H1 (cell line): Measurements from ENCODE around the gene VEGFD. TPM values are rescaled to one million over a fixed set of nuclear protein-coding genes. Genes with fewer than 3 reads are reported as not detected.

Experiments used
- CTCF ChIA-PET: fragments of 300-600 bp; sonication (Branson Sonifier 250); formaldehyde crosslinking; loops from one replicate; lab custom pipeline; 2021; ENCODE audit not compliant: partially characterized antibody; lab: Charles Lee
- POLR2A ChIA-PET: fragments of 300-600 bp; sonication (Branson Sonifier 250); formaldehyde crosslinking; loops from one replicate; lab custom pipeline; 2021; ENCODE audit warnings: inconsistent platforms; ENCODE audit not compliant: partially characterized antibody; lab: Charles Lee
- DNase-seq, 2 experiments: peaks; one replicate each; pipeline versions ENCODE4 v3.0.0 to v3.0.0-alpha.2; 2010 to 2022; ENCODE audit warnings: low spot score in 2 of 2, low read depth in 1 of 2, mixed read lengths in 1 of 2
- FAIRE-seq: peaks from 2 replicates; lab custom pipeline; 2011; peaks lifted over from hg19 to GRCh38; lab: Jason Lieb, UNC
- H2AFZ ChIP-seq: 2 replicates; pipeline ENCODE4 v1.8.1; 2012; ENCODE audit warnings: low read length, inconsistent platforms
- H2AK5ac ChIP-seq: 2 replicates; pipeline ENCODE4 v1.6.1; 2013; ENCODE audit warnings: low read depth, low read length
- H2BK120ac ChIP-seq: replicated peaks from 2 replicates; pipeline ENCODE3; 2013; ENCODE audit warnings: low read depth, low read length, inconsistent platforms
- H2BK12ac ChIP-seq: 2 replicates; pipeline ENCODE4 v1.6.1; 2013; ENCODE audit warnings: low read depth, low read length
- H2BK15ac ChIP-seq: 2 replicates; pipeline ENCODE4 v1.6.1; 2013; ENCODE audit warnings: low read length
- H2BK20ac ChIP-seq: 2 replicates; pipeline ENCODE4 v1.6.1; 2013; ENCODE audit warnings: low read length
- H2BK5ac ChIP-seq: 2 replicates; pipeline ENCODE4 v1.6.1; 2013; ENCODE audit warnings: low read depth, low read length
- H3K14ac ChIP-seq: 2 replicates; pipeline ENCODE4 v1.6.1; 2013; ENCODE audit warnings: inconsistent platforms; ENCODE audit not compliant: insufficient read length
- H3K18ac ChIP-seq: 2 replicates; pipeline ENCODE4 v1.6.1; 2013; ENCODE audit warnings: low read length; ENCODE audit errors: extremely low read depth
- H3K23ac ChIP-seq: 2 replicates; pipeline ENCODE4 v1.6.1; 2013; ENCODE audit warnings: inconsistent platforms; ENCODE audit not compliant: insufficient read length
- H3K23me2 ChIP-seq: 2 replicates; pipeline ENCODE4 v1.6.1; 2013; ENCODE audit warnings: low read depth, low read length
- H3K27ac ChIP-seq: 2 replicates; pipeline ENCODE4 v1.6.1; 2011; ENCODE audit warnings: low read depth, low read length, inconsistent platforms
- H3K27me3 ChIP-seq, 4 experiments: replicated peaks in 1 of 4; 1 replicate in 1 of 4; 2 replicates in 3 of 4; pipeline versions ENCODE4 v1.6.1 to v1.8.1; 2011 to 2013; ENCODE audit warnings: low read length in 3 of 4, mild to moderate bottlenecking in 3 of 4, inconsistent platforms in 2 of 4, mixed read lengths in 2 of 4, moderate library complexity in 1 of 4; ENCODE audit not compliant: control insufficient read depth in 3 of 4, insufficient read depth in 3 of 4; ENCODE audit errors: extremely low read depth in 1 of 4
- H3K36me3 ChIP-seq, 4 experiments: 2 replicates each; pipeline versions ENCODE4 v1.6.1 to v1.8.1; 2011 to 2013; ENCODE audit warnings: mild to moderate bottlenecking in 4 of 4, low read length in 3 of 4, moderate library complexity in 2 of 4, control low read depth in 1 of 4, inconsistent platforms in 1 of 4; ENCODE audit not compliant: insufficient read depth in 4 of 4, control insufficient read depth in 2 of 4
- H3K4ac ChIP-seq: replicated peaks from 2 replicates; pipeline ENCODE3; 2013; ENCODE audit warnings: low read length, low read depth, mixed read lengths, inconsistent platforms; ENCODE audit not compliant: insufficient read length
- H3K4me1 ChIP-seq, 4 experiments: replicated peaks in 1 of 4; 1 replicate in 1 of 4; 2 replicates in 3 of 4; pipeline versions ENCODE4 v1.6.1 to v1.8.1; 2011 to 2013; ENCODE audit warnings: low read length in 3 of 4, inconsistent platforms in 2 of 4, mixed read lengths in 1 of 4; ENCODE audit not compliant: insufficient read depth in 4 of 4, control insufficient read depth in 3 of 4
- H3K4me2 ChIP-seq, 2 experiments: 2 replicates each; pipeline versions ENCODE4 v1.6.1 to v1.8.1; 2011 to 2013; ENCODE audit warnings: low read depth in 2 of 2, low read length in 2 of 2, control low read depth in 1 of 2, inconsistent platforms in 1 of 2, mild to moderate bottlenecking in 1 of 2; ENCODE audit not compliant: insufficient read depth in 1 of 2
- H3K4me3 ChIP-seq, 4 experiments: fragments of 200-600, 300-600 bp in 1 of 4; sonication (generic), shearing (Covaris generic), sonication (Bioruptor Twin) in 1 of 4; 2 replicates each; pipeline versions ENCODE4 v1.5.1 to v1.8.1; 2011 to 2016; ENCODE audit warnings: low read length in 4 of 4, low read depth in 3 of 4, control low read depth in 2 of 4, inconsistent platforms in 2 of 4, mild to moderate bottlenecking in 2 of 4, mixed read lengths in 1 of 4, moderate library complexity in 1 of 4; ENCODE audit not compliant: insufficient read depth in 2 of 4; ENCODE audit errors: extremely low read depth in 1 of 4
- H3K56ac ChIP-seq: replicated peaks from 2 replicates; pipeline ENCODE3; 2013; ENCODE audit warnings: low read depth, mild to moderate bottlenecking, mixed read lengths, low read length, inconsistent platforms; ENCODE audit not compliant: insufficient read length
- H3K79me1 ChIP-seq: 2 replicates; pipeline ENCODE4 v1.6.1; 2013; ENCODE audit warnings: low read depth, low read length, control low read depth
- H3K79me2 ChIP-seq, 2 experiments: 2 replicates each; pipeline versions ENCODE4 v1.6.1 to v1.8.1; 2012 to 2013; ENCODE audit warnings: low read length in 2 of 2, mild to moderate bottlenecking in 2 of 2, inconsistent platforms in 1 of 2; ENCODE audit not compliant: insufficient read depth in 2 of 2, control insufficient read depth in 1 of 2
- H3K9ac ChIP-seq, 4 experiments: replicated peaks in 1 of 4; 1 replicate in 1 of 4; 2 replicates in 3 of 4; pipeline versions ENCODE4 v1.6.1 to v1.8.1; 2011 to 2013; ENCODE audit warnings: low read depth in 3 of 4, low read length in 3 of 4, control low read depth in 2 of 4, mild to moderate bottlenecking in 2 of 4, moderate library complexity in 2 of 4, inconsistent platforms in 1 of 4; ENCODE audit errors: extremely low read depth in 1 of 4
- H3K9me3 ChIP-seq, 2 experiments: 2 replicates each; pipeline versions ENCODE4 v1.6.1 to v1.8.1; 2012 to 2013; ENCODE audit warnings: mild to moderate bottlenecking in 2 of 2, moderate library complexity in 2 of 2, control low read depth in 1 of 2, inconsistent platforms in 1 of 2, low read depth in 1 of 2, low read length in 1 of 2, mixed read lengths in 1 of 2; ENCODE audit not compliant: insufficient read depth in 2 of 2
- H4K20me1 ChIP-seq, 2 experiments: replicated peaks in 1 of 2; 2 replicates each; pipeline versions ENCODE3 to v1.8.1; 2011 to 2013; ENCODE audit warnings: inconsistent platforms in 2 of 2, low read length in 2 of 2, mild to moderate bottlenecking in 1 of 2; ENCODE audit not compliant: insufficient read depth in 2 of 2, control insufficient read depth in 1 of 2
- H4K5ac ChIP-seq: 2 replicates; pipeline ENCODE4 v1.6.1; 2013; ENCODE audit warnings: low read length, low read depth, mixed read lengths, inconsistent platforms; ENCODE audit not compliant: insufficient read length
- H4K8ac ChIP-seq: 2 replicates; pipeline ENCODE4 v1.8.0; 2013; ENCODE audit warnings: mild to moderate bottlenecking, moderate library complexity, low read length, inconsistent platforms; ENCODE audit not compliant: insufficient read depth; ENCODE audit errors: extremely low read depth
- H4K91ac ChIP-seq: replicated peaks from 2 replicates; pipeline ENCODE3; 2013; ENCODE audit warnings: low read length, mixed read lengths, inconsistent platforms; ENCODE audit not compliant: insufficient read length
- BRCA1 ChIP-seq: IDR thresholded peaks from 2 replicates; pipeline ENCODE4 v1.6.1; 2012; ENCODE audit warnings: low read depth, low read length, improper control_type of control experiment
- GTF2F1 ChIP-seq: IDR thresholded peaks from 2 replicates; pipeline ENCODE4 v1.6.1; 2012; ENCODE audit warnings: low read depth, low read length, improper control_type of control experiment, borderline replicate concordance
- HDAC2 ChIP-seq, 2 experiments: fragments of 300-600 bp in 1 of 2; sonication (generic) in 1 of 2; IDR thresholded peaks; 2 replicates each; pipeline ENCODE4 v1.6.1; 2011 to 2012; ENCODE audit warnings: low read depth in 2 of 2, low read length in 2 of 2, mild to moderate bottlenecking in 2 of 2, moderate library complexity in 2 of 2, borderline replicate concordance in 1 of 2, inconsistent platforms in 1 of 2
- HDAC6 ChIP-seq: IDR thresholded peaks from one replicate; pipeline ENCODE4 v1.7.1; 2012; ENCODE audit warnings: low read depth, mild to moderate bottlenecking, inconsistent platforms, low read length, moderate library complexity
- KDM4A ChIP-seq: IDR thresholded peaks from one replicate; pipeline ENCODE4 v1.7.1; 2012; ENCODE audit warnings: low read depth, mild to moderate bottlenecking, moderate library complexity, low read length, inconsistent platforms; ENCODE audit not compliant: severe bottlenecking
- KDM5A ChIP-seq: fragments of 200-600 bp; IDR thresholded peaks from 2 replicates; pipeline ENCODE4 v1.7.1; 2012; ENCODE audit warnings: mild to moderate bottlenecking, low read length, inconsistent platforms, mixed read lengths
- POLR2A ChIP-seq, 2 experiments: IDR thresholded peaks; 1 replicate in 1 of 2; 2 replicates in 1 of 2; pipeline ENCODE4 v1.6.1; 2011; ENCODE audit warnings: low read depth in 2 of 2, low read length in 2 of 2, mild to moderate bottlenecking in 2 of 2; ENCODE audit errors: control extremely low read depth in 1 of 2
- RAD21 ChIP-seq, 2 experiments: IDR thresholded peaks in 1 of 2; conservative IDR thresholded peaks in 1 of 2; 2 replicates each; pipeline ENCODE4 v1.6.1; 2011; ENCODE audit warnings: low read depth in 2 of 2, low read length in 2 of 2, improper control_type of control experiment in 1 of 2, inconsistent platforms in 1 of 2, mild to moderate bottlenecking in 1 of 2, moderate library complexity in 1 of 2
- RFX5 ChIP-seq: IDR thresholded peaks from 2 replicates; pipeline ENCODE4 v1.6.1; 2011; ENCODE audit warnings: low read depth, low read length, improper control_type of control experiment, borderline replicate concordance
- SIRT6 ChIP-seq: IDR thresholded peaks from one replicate; pipeline ENCODE4 v1.7.1; 2012; ENCODE audit warnings: low read length, inconsistent platforms
- TBP ChIP-seq: IDR thresholded peaks from 2 replicates; pipeline ENCODE4 v1.6.1; 2011; ENCODE audit warnings: low read depth, low read length, improper control_type of control experiment
- WGBS, 2 experiments: shearing (Covaris generic) in 1 of 2; methylation state at CpG; one replicate each; pipeline versions ENCODE4 v1.1.6 to v1.1.7; 2013 to 2015; ENCODE audit warnings: low lambda C conversion rate in 2 of 2, mixed read lengths in 2 of 2, inconsistent platforms in 1 of 2, low coverage in 1 of 2, missing lambda C conversion rate in 1 of 2; ENCODE audit not compliant: insufficient replicate concordance in 2 of 2, insufficient coverage in 1 of 2, insufficient read length in 1 of 2; ENCODE audit errors: extremely low coverage in 1 of 2, missing lambda C conversion rate in 1 of 2; 5-methylcytosine and 5-hydroxymethylcytosine counted together
- polyA plus RNA-seq, 7 experiments: library from polyadenylated mRNA; depleted of rRNA in 3 of 7; stranded (reverse) in 5 of 7; unstranded in 2 of 7; fragments of >200 nt in 5 of 7; fragments of 200-250 nt in 2 of 7; gene quantifications; 1 replicate in 5 of 7; 2 replicates in 1 of 7; 4 replicates in 1 of 7; pipeline versions ENCODE4 v1.2.1 to v1.2.3, GENCODE V29; 2011 to 2013; ENCODE audit warnings: missing spikeins in 2 of 7, mixed read lengths in 2 of 7
- total RNA-seq: library from RNA; stranded (reverse); fragmentation: NEBNext Ultra II Directional; extraction: Animal tissue kit (Norgen Biotek cat#: 25700); gene quantifications from 2 replicates; pipeline ENCODE4 v1.2.1, GENCODE V29; 2021

Gene VEGFD
- total and polyA plus RNA-seq, 2 of the 8 experiments (the other 6 are each of a cell fraction or from before 2014, with no cell fraction given), result 0.06 TPM; not detected in 1

- H3K4me3 ChIP-seq, result no peak overlapping the region
- H3K4me2 ChIP-seq, result no peak overlapping the region
- H4K8ac ChIP-seq, result no peak overlapping the region
- no peaks in the 10 kb centered on the region for H3K79me2 ChIP-seq
- no peaks in the 10 kb centered on the region for H3K79me1 ChIP-seq
- no peak overlapping the region for H2AFZ ChIP-seq
- CTCF ChIA-PET, result no interaction called here
- H4K5ac ChIP-seq, result no peak overlapping the region
- H3K4ac ChIP-seq, result no peak overlapping the region
- H3K9ac ChIP-seq, result no peak overlapping the region
- H3K18ac ChIP-seq, result no peak overlapping the region
- no peak overlapping the region for H3K14ac ChIP-seq
- no peak overlapping the region for H3K27ac ChIP-seq
- no peaks in the 10 kb centered on the region for H3K4me1 ChIP-seq
- no peaks in the 10 kb centered on the region for H3K27me3 ChIP-seq
- no peak overlapping the region for H3K23ac ChIP-seq
- H2BK15ac ChIP-seq, result no peak overlapping the region
- DNase-seq (no peak), FAIRE-seq (no peak)
- no peak overlapping the region for H4K91ac ChIP-seq
- H2AK5ac ChIP-seq, result no peak overlapping the region
- H4K20me1 ChIP-seq, result no peaks in the 10 kb centered on the region
- H2BK12ac ChIP-seq, result no peak overlapping the region
- H2BK120ac ChIP-seq, result no peak overlapping the region
- no peak overlapping the region for H3K56ac ChIP-seq
- H3K9me3 ChIP-seq, result no peaks in the 10 kb centered on the region
- WGBS, 2 experiments, result 85% methylated on average over 4 of the region's 4 CpGs; no CpG with 5 or more reads in 1 of the 2 experiments
- POLR2A ChIA-PET, result no interaction called here
- H2BK5ac ChIP-seq, result no peak overlapping the region
- H3K23me2 ChIP-seq, result no peaks in the 10 kb centered on the region
- no peak overlapping the region for H2BK20ac ChIP-seq
- peaks cover 0 to 17% (median 7%) of the 10 kb centered on the region in 4 experiments; a peak in 5 of 8 replicates for H3K36me3 ChIP-seq
- TF ChIP-seq POLR2A (IDR thresholded peaks at IDR 0.05; ENCODE audit: control extremely low read depth in 1 of 2, low read depth in 2 of 2, low read length in 2 of 2) (no peak), TBP (no peak), SIRT6 (no peak), RFX5 (no peak), HDAC2 (IDR thresholded peaks at IDR 0.05; ENCODE audit: borderline replicate concordance in 1 of 2, low read depth in 2 of 2, low read length in 2 of 2) (no peak), HDAC6 (no peak), KDM5A (no peak), RAD21 (IDR thresholded peaks at IDR 0.05 in 1 of 2, conservative IDR thresholded peaks at IDR 0.05 in 1 of 2; ENCODE audit: low read depth in 2 of 2, low read length in 2 of 2) (no peak), KDM4A (no peak), GTF2F1 (no peak), BRCA1 (no peak)
Measured at GRCh38 chrX:15321447-15321846, 62.8 kb downstream of the VEGFD start.
